Upper lobe of right lung (tissue), 1 donor: ENCODE data around the gene AP3B1. TPM values are rescaled to one million over a fixed set of nuclear protein-coding genes. Genes with fewer than 3 reads are reported as not detected.
A peak's percentile ranks its signal among the peaks of the same experiment; 100 is the strongest.

Experiments used
- ATAC-seq: fragments of 200-7000 bp; cut with Tn5 transposase; one replicate; pipeline ENCODE4 v1.9.1; 2020; ENCODE audit warnings: mild to moderate bottlenecking, moderate library complexity
- DNase-seq: peaks from one replicate; pipeline ENCODE4 v3.0.0-alpha.2; 2020
- H3K27ac ChIP-seq: fragments of 200-600 bp; one replicate; pipeline ENCODE4 v1.8.0; 2022
- H3K27me3 ChIP-seq: fragments of 200-600 bp; one replicate; pipeline ENCODE4 v1.8.0; 2022; ENCODE audit warnings: mild to moderate bottlenecking
- H3K36me3 ChIP-seq: fragments of 200-600 bp; one replicate; pipeline ENCODE4 v1.8.0; 2022
- H3K4me1 ChIP-seq: fragments of 200-600 bp; one replicate; pipeline ENCODE4 v1.8.0; 2022
- H3K4me3 ChIP-seq: fragments of 200-600 bp; one replicate; pipeline ENCODE4 v1.8.0; 2022; ENCODE audit warnings: mild to moderate bottlenecking
- H3K9me3 ChIP-seq: fragments of 200-600 bp; one replicate; pipeline ENCODE4 v1.8.0; 2022
- intact Hi-C: fragments of 100-400 bp; cut with DNase I; formaldehyde crosslinking; loops from one replicate; pipeline ENCODE4 v1.11.0; 2022
- total RNA-seq: library from RNA; stranded (reverse); fragmentation: NEBNext Ultra II Directional; extraction: Animal tissue kit (Norgen Biotek cat#: 25700); gene quantifications from one replicate; pipeline ENCODE4 v1.2.1, GENCODE V29; 2021
- TF ChIP-seq, protein P1 (sequence below): fragments of 200-600 bp; IDR thresholded peaks from one replicate; pipeline ENCODE4 v1.8.0; 2022; ENCODE audit warnings: antibody characterized with exemption
- donor health status: DM: no; HTN: yes; CAD: no; lungs with severe emphysema.

AP3B1 gene
- total RNA-seq, 1 donor from 2014 or later, result 32.9 TPM

DNA sequence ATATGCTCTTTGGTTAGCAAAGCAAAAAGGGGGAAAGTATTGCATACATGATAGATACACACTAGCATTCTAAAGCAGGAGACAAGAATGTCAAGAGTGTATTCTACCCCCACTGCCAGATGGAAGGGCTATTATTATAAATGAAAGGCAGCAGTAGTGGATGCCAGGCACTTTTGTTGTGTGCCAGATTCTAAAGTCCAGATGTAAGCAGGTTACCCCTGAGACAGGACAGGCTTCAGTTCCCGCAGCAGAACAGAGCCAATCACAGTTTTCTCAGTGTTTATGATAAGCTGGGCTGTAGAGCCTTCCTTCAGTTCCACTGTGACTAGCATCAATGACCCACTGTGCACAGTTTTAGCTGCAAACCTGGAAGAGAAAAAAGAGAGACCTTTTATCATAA is 291.8 kb downstream of the AP3B1 start:
- H3K4me1 ChIP-seq, result no peaks in the 10 kb centered on the region
- intact Hi-C loops, result no loop called here
- H3K36me3 ChIP-seq, result peaks cover 8% of the 10 kb centered on the region
- H3K27ac ChIP-seq, result no peak overlapping the region
- no peak for ATAC-seq
- TF ChIP-seq, protein P1, sequence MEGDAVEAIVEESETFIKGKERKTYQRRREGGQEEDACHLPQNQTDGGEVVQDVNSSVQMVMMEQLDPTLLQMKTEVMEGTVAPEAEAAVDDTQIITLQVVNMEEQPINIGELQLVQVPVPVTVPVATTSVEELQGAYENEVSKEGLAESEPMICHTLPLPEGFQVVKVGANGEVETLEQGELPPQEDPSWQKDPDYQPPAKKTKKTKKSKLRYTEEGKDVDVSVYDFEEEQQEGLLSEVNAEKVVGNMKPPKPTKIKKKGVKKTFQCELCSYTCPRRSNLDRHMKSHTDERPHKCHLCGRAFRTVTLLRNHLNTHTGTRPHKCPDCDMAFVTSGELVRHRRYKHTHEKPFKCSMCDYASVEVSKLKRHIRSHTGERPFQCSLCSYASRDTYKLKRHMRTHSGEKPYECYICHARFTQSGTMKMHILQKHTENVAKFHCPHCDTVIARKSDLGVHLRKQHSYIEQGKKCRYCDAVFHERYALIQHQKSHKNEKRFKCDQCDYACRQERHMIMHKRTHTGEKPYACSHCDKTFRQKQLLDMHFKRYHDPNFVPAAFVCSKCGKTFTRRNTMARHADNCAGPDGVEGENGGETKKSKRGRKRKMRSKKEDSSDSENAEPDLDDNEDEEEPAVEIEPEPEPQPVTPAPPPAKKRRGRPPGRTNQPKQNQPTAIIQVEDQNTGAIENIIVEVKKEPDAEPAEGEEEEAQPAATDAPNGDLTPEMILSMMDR, result no peak
- no peak overlapping the region for H3K4me3 ChIP-seq
- H3K9me3 ChIP-seq, result no peaks in the 10 kb centered on the region
- H3K27me3 ChIP-seq, result no peaks in the 10 kb centered on the region
- no peak for DNase-seq

DNA sequence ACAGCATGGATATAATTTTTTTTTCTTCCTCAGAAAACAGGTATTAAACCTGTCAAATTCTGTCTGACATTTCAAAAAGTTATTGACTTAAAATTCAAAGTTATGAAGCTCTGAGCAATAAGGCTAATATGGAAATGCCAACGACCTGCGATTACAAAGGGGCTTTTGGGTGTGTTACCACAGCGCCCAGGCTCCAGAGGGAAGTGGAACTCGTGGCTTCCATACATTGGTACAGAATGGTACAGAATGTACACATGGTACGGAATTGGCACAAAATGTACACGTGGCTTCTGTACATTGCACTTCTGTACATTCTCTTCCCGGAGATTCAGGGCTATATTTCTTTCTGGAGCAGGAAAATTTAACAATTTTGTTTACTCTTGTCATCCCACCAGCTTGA is 293.3 kb downstream of the AP3B1 start:
- TF ChIP-seq, protein P1, result no peak
- Histone ChIP-seq H3K27ac (no peak overlapping the region), H3K27me3 (no peaks in the 10 kb centered on the region), H3K9me3 (no peaks in the 10 kb centered on the region), H3K36me3 (peaks cover 8% of the 10 kb centered on the region), H3K4me3 (no peak overlapping the region), H3K4me1 (no peaks in the 10 kb centered on the region)
- DNase-seq, result no peak
- ATAC-seq, result peak; percentile 38
- intact Hi-C loops, result no loop called here

DNA sequence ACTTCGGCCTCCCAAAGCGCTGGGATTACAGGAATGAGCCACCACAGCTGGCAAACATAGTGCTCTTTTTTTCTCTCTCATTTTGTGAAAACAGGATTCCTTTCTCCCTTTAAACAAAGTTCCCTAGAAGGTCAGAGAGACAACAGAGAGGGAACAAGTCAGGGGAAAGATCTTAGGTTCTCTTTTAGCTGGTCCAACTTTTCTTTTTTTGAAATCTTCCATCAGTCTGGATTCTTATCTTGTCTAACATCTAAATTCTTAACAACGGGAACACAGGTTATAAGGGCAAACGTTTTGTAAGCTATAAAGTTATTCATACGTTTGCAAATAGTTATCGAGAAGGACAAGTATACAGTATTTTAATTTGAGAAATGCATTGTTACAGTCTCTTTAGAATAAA is 294.3 kb downstream of the AP3B1 start:
- H3K4me1 ChIP-seq, result no peaks in the 10 kb centered on the region
- no peak overlapping the region for H3K4me3 ChIP-seq
- peaks cover 8% of the 10 kb centered on the region for H3K36me3 ChIP-seq
- ATAC-seq (no peak), DNase-seq (no peak)
- intact Hi-C loops, result no loop called here
- no peaks in the 10 kb centered on the region for H3K9me3 ChIP-seq
- TF ChIP-seq, protein P1, result no peak
- H3K27ac ChIP-seq, result no peak overlapping the region
- H3K27me3 ChIP-seq, result no peaks in the 10 kb centered on the region

DNA sequence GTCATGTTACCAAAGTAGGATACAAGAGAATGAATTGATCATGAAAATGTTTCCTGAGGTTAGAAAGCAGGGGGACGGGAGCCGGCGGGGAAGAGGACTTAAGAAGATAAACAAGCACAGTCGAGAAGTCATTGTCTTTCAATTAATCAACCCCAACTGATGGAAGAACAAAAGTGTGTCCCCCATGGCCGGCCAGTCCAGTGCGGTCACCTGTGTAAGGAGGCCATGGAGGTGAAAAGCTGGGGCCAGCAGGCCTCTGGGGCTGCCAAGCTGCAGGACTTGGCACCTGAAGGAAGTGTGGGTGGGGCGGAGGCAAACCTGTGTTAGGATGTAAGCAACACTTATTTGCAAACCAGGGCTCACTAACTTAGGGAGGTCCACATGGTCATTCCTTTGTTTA is 295.1 kb downstream of the AP3B1 start:
- no peaks in the 10 kb centered on the region for H3K4me1 ChIP-seq
- TF ChIP-seq, protein P1, result no peak

DNA sequence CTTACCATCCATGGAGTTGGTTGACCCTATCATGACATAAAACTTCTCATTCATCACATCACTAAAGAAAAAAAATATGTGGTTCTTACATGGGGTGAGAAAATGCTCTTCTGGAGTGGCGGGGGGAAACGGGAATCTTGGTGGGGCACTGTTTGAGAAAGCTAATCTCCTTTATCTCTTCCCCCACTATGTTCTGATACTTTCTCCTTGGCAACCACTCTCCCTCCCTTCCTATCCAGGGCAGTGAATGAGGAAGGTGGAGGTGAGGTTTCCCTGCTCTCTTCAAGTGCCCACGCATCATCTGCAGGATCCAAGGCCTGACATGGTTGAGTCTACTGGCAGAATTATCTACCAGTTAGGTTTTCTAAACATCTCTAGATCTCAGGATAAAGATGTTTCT is 297.6 kb downstream of the AP3B1 start:
- TF ChIP-seq, protein P1, result no peak
- Histone ChIP-seq H3K9me3 (no peaks in the 10 kb centered on the region), H3K27ac (no peak overlapping the region), H3K36me3 (peaks cover 4% of the 10 kb centered on the region), H3K4me1 (no peaks in the 10 kb centered on the region), H3K27me3 (no peaks in the 10 kb centered on the region), H3K4me3 (no peak overlapping the region)
- intact Hi-C loops, result no loop called here
- no peak for DNase-seq
- ATAC-seq, result no peak

More for the DNA sequence above, 295.1 kb downstream of the AP3B1 start:
- Histone ChIP-seq H3K9me3 (no peaks in the 10 kb centered on the region), H3K36me3 (peaks cover 8% of the 10 kb centered on the region), H3K27ac (no peak overlapping the region), H3K4me3 (no peak overlapping the region), H3K27me3 (no peaks in the 10 kb centered on the region)
- no peak for DNase-seq
- intact Hi-C loops, result no loop called here
- ATAC-seq, result no peak

DNA sequence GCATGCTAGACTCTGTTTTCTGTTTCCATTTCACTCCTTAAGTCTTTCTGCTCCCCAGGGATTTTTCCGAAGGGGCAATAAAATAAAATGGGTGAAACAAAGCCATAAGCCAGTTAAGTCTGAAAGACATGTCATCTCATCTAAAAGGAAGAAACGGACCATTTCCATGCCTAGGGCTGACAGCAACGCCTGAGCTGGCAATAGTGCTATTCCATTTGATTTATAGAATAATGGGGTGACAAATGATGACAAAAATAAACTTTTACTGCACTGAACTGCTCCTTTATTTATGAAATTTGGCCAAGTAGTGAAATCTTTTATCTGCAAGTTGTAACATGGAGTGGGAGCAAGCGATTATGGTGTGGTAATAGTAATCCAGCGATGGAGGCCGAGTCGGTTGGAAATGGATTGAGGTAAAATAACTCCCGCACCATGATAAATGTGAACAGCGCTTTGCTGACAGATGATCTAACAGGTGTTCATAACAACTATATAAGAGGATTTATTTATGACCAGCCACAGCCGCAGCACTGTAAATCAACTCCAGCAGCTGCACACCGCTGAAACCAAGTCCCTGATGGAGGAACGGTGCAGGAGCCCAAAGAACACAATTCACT is 298.6 kb downstream of the AP3B1 start:
- H3K27ac ChIP-seq, result no peak overlapping the region
- intact Hi-C loops, result no loop called here
- peaks cover 4% of the 10 kb centered on the region for H3K36me3 ChIP-seq
- DNase-seq (no peak), ATAC-seq (no peak)
- H3K27me3 ChIP-seq, result no peaks in the 10 kb centered on the region
- no peaks in the 10 kb centered on the region for H3K9me3 ChIP-seq
- no peaks in the 10 kb centered on the region for H3K4me1 ChIP-seq
- H3K4me3 ChIP-seq, result no peak overlapping the region
- TF ChIP-seq, protein P1, result no peak
